GM21825 (cell line): ENCODE results near the gene MYO1D.
A peak's percentile ranks its signal among the peaks of the same experiment; 100 is the strongest.

Source experiments
- ATAC-seq: cut with Tn5 transposase; IDR thresholded peaks from one replicate; pipeline ENCODE4 v1.9.1; 2021; ENCODE audit warnings: mild to moderate bottlenecking, moderate library complexity; ENCODE audit not compliant: unreplicated experiment

The MYO1D gene

DNA sequence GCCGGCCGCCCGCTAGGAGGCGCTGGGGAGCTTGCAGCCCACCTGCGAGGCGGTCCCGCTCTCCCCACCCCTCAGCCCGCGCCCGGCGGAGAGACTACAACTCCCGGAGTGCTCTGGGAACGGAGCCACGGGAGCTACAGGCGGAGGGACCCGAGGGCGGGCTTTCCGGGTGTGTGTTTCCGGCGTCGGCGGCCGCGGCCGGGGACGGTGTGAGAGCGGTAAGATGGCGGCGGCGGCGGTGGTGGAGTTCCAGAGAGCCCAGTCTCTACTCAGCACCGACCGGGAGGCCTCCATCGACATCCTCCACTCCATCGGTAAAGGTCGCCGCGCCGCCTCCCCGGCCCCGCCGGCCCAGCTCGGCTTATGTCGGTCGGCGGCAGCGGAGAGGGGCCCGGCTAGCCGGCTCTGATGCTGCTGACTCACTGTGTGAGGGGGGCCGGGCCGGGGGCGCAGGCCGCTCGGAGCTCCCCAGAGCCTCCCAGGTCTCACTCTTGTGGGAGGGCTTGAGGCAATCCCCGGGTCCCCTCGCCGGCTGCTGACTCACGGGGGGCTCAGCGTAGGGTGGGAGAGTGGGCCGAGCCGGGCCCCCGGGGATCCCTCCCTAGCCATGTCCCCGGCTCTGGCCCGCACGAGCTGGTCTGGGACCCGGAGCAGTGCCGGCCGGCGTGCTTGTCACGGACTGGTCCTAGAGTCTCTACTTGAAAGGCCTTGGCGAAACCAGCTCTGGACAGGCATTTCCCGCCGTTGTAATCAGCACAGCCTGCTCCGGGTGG, 432.4 kb downstream of the MYO1D start, which contains the start of gene PSMD11:
TSS of gene PSMD11 (plus strand) at position 210 of the 773 bp plus-strand sequence. CDS start at position 224, 14 bp downstream.
- ATAC-seq = peak; percentile 95

DNA sequence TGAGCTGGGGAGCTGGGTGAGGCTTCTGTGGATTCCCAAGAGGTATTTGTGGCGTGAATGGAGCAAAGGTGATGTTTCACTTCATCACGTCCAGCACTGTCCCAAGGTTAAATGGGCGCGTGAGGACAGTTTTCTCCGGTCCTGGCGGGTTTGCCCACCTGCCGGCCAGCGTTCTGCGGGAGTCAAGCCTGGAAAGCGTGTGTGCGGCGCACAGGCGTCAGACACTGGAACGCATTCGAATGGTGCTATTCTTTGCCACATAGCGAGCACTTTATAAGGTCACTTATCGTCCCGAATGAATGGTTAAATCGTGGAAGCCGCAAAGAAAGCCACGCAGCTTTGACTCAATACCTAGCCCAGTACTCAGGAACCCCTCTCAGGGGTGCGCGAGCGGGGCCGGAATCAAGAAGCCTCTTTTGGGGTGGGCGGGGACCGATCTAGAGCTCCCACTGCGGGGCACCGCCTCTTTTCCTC, 433.1 kb downstream of the MYO1D start:
- no peak for ATAC-seq
